Gastrocnemius medialis (tissue), 4 donors: Measurements from ENCODE around the gene CTAG2. TPM values are rescaled to one million over a fixed set of nuclear protein-coding genes. Genes with fewer than 3 reads are reported as not detected.

Experiments
- ATAC-seq, 2 donors: fragments of 150-250 bp; one replicate each; pipeline ENCODE4 v1.9.1; 2016
- DNase-seq, 2 donors: peaks; one replicate each; pipeline ENCODE4 v3.0.0-alpha.2; 2019
- H3K27ac ChIP-seq, 4 donors: fragments of 200-600 bp; sonication (generic); 1 replicate in 1 of 4; 2 replicates in 3 of 4; pipeline ENCODE4 v1.5.1; 2016 to 2018; ENCODE audit warnings: mild to moderate bottlenecking in 2 of 4, moderate library complexity in 1 of 4
- H3K27me3 ChIP-seq, 3 donors: fragments of 200-600 bp; sonication (generic) in 2 of 3; 1 replicate in 1 of 3; 2 replicates in 2 of 3; pipeline versions ENCODE4 v1.5.1 to v1.6.0; 2016 to 2019; ENCODE audit warnings: mild to moderate bottlenecking in 1 of 3, moderate library complexity in 1 of 3
- H3K36me3 ChIP-seq, 2 donors: fragments of 200-600 bp; sonication (generic) in 1 of 2; one replicate each; pipeline ENCODE4 v1.5.1; 2017 to 2018
- H3K4me1 ChIP-seq, 2 donors: fragments of 200-600 bp; sonication (generic) in 1 of 2; one replicate each; pipeline ENCODE4 v1.5.1; 2016 to 2017; ENCODE audit warnings: mild to moderate bottlenecking in 2 of 2
- H3K4me3 ChIP-seq, 4 donors: fragments of 200-600 bp; sonication (generic) in 3 of 4; 1 replicate in 1 of 4; 2 replicates in 3 of 4; pipeline ENCODE4 v1.5.1; 2016 to 2019; ENCODE audit warnings: mild to moderate bottlenecking in 2 of 4
- H3K9me3 ChIP-seq, 3 donors: fragments of 200-600 bp; sonication (generic) in 2 of 3; 1 replicate in 1 of 3; 2 replicates in 2 of 3; pipeline ENCODE4 v1.5.1; 2016 to 2019
- CTCF ChIP-seq, 5 experiments: fragments of 450-650 bp in 3 of 5; fragments of 200-600 bp in 2 of 5; sonication (generic) in 2 of 5; IDR thresholded peaks in 4 of 5; conservative IDR thresholded peaks in 1 of 5; 1 replicate in 4 of 5; 2 replicates in 1 of 5; pipeline ENCODE4 v1.5.1; 2016 to 2019; ENCODE audit warnings: antibody characterized with exemption in 5 of 5, mild to moderate bottlenecking in 3 of 5, moderate library complexity in 3 of 5
- POLR2A ChIP-seq, 2 donors: fragments of 450-650 bp; IDR thresholded peaks; one replicate each; pipeline ENCODE4 v1.6.1; 2017; ENCODE audit warnings: antibody characterized with exemption in 2 of 2, mild to moderate bottlenecking in 2 of 2, moderate library complexity in 2 of 2
- in situ Hi-C, 4 donors: fragments of 200-750 bp; cut with MboI; loops; one replicate each; pipeline versions ENCODE4 v1.15.0 to v1.8.0; 2017; ENCODE audit warnings: low sequenced_read_pairs in 4 of 4
- intact Hi-C: fragments of 100-400 bp; cut with DNase I; formaldehyde crosslinking; loops from one replicate; pipeline ENCODE4 v1.15.1; 2023; ENCODE audit warnings: low total_unique reads
- total RNA-seq, 4 donors: library from RNA; depleted of rRNA; stranded (reverse); fragments of >200 nt; gene quantifications; one replicate each; pipeline versions ENCODE4 v1.1.0 to v1.2.3, GENCODE V29; 2016

CTAG2 gene
- total RNA-seq, 4 donors from 2014 or later: not detected

- intact Hi-C loops (no loop called here), in situ Hi-C loops (no loop called here)
- no peaks in the 10 kb centered on the region for H3K27me3 ChIP-seq
- no peaks in the 10 kb centered on the region for H3K9me3 ChIP-seq
- no peak for TF ChIP-seq CTCF (IDR thresholded peaks at IDR 0.05 in 4 of 5, conservative IDR thresholded peaks at IDR 0.05 in 1 of 5)
- no peak for TF ChIP-seq POLR2A (IDR thresholded peaks at IDR 0.05)
- H3K4me3 ChIP-seq: no peak overlapping the region
- no peak overlapping the region for H3K27ac ChIP-seq
- ATAC-seq (no peak), DNase-seq (no peak)
- H3K36me3 ChIP-seq: no peaks in the 10 kb centered on the region
- no peaks in the 10 kb centered on the region for H3K4me1 ChIP-seq
Observed at GRCh38 chrX:154653048-154653401, 354 bp downstream of the CTAG2 start.

- no peaks in the 10 kb centered on the region for H3K9me3 ChIP-seq
- ATAC-seq (no peak), DNase-seq (no peak)
- no peak overlapping the region for H3K27ac ChIP-seq
- no peaks in the 10 kb centered on the region for H3K4me1 ChIP-seq
- no peaks in the 10 kb centered on the region for H3K36me3 ChIP-seq
- in situ Hi-C loops (no loop called here), intact Hi-C loops (no loop called here)
- H3K4me3 ChIP-seq: no peak overlapping the region
- TF ChIP-seq POLR2A (IDR thresholded peaks at IDR 0.05) (no peak), CTCF (IDR thresholded peaks at IDR 0.05 in 4 of 5, conservative IDR thresholded peaks at IDR 0.05 in 1 of 5) (no peak)
- no peaks in the 10 kb centered on the region for H3K27me3 ChIP-seq
Observed at GRCh38 chrX:154652311-154653047, 900 bp downstream of the CTAG2 start.

DNA sequence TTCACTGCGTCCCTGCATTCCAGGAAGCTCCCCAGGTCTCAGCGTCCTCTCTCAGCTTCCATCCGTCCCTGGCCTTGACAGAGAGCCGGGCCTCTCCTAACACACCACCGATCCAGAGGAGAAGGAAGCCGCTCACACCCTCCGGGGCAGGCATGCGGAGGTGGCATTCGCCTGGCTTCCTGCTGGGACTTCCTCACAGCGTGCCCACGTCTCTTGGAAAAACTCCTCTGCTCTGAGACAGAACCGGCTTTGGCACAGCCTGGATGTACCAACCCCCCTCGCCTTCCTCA is 3.2 kb downstream of the CTAG2 start:
- ATAC-seq (no peak), DNase-seq (no peak)
- no peak overlapping the region for H3K4me3 ChIP-seq
- TF ChIP-seq POLR2A (IDR thresholded peaks at IDR 0.05) (no peak), CTCF (IDR thresholded peaks at IDR 0.05 in 4 of 5, conservative IDR thresholded peaks at IDR 0.05 in 1 of 5) (no peak)
- H3K36me3 ChIP-seq: no peaks in the 10 kb centered on the region
- H3K4me1 ChIP-seq: no peaks in the 10 kb centered on the region
- H3K27me3 ChIP-seq: no peaks in the 10 kb centered on the region
- no peaks in the 10 kb centered on the region for H3K9me3 ChIP-seq
- no peak overlapping the region for H3K27ac ChIP-seq
- intact Hi-C loops: no loop called here
- in situ Hi-C loops: no loop called here

- no peaks in the 10 kb centered on the region for H3K27me3 ChIP-seq
- H3K9me3 ChIP-seq: no peaks in the 10 kb centered on the region
- intact Hi-C loops: no loop called here
- TF ChIP-seq POLR2A (IDR thresholded peaks at IDR 0.05) (no peak), CTCF (IDR thresholded peaks at IDR 0.05 in 4 of 5, conservative IDR thresholded peaks at IDR 0.05 in 1 of 5) (no peak)
- no peak overlapping the region for H3K27ac ChIP-seq
- no peaks in the 10 kb centered on the region for H3K4me1 ChIP-seq
- in situ Hi-C loops: no loop called here
- H3K36me3 ChIP-seq: no peaks in the 10 kb centered on the region
- DNase-seq (no peak), ATAC-seq (no peak)
- no peak overlapping the region for H3K4me3 ChIP-seq
Observed at GRCh38 chrX:154649503-154650220, 3.7 kb downstream of the CTAG2 start.
